Stomach (tissue), 4 donors: Measurements from ENCODE around the gene RSBN1.

Experiments used
- POLR2A ChIP-seq, 4 donors: fragments of 450-650 bp; IDR thresholded peaks; one replicate each; pipeline ENCODE4 v1.6.1; 2016; ENCODE audit warnings: antibody characterized with exemption in 4 of 4, control low read depth in 2 of 4, mild to moderate bottlenecking in 1 of 4, moderate library complexity in 1 of 4
- TF ChIP-seq, protein P1 (sequence below), 7 experiments: fragments of 450-650 bp in 4 of 7; fragments of 200-600 bp in 3 of 7; sonication (generic) in 3 of 7; IDR thresholded peaks; one replicate each; pipeline ENCODE4 v1.5.1; 2016 to 2019; ENCODE audit warnings: antibody characterized with exemption in 7 of 7, control low read depth in 2 of 7, mild to moderate bottlenecking in 1 of 7

GRCh38 chr1:113763661-113764060 is 48.6 kb downstream of the RSBN1 start:
- TF ChIP-seq POLR2A (IDR thresholded peaks at IDR 0.05), result no peak
- TF ChIP-seq, protein P1, sequence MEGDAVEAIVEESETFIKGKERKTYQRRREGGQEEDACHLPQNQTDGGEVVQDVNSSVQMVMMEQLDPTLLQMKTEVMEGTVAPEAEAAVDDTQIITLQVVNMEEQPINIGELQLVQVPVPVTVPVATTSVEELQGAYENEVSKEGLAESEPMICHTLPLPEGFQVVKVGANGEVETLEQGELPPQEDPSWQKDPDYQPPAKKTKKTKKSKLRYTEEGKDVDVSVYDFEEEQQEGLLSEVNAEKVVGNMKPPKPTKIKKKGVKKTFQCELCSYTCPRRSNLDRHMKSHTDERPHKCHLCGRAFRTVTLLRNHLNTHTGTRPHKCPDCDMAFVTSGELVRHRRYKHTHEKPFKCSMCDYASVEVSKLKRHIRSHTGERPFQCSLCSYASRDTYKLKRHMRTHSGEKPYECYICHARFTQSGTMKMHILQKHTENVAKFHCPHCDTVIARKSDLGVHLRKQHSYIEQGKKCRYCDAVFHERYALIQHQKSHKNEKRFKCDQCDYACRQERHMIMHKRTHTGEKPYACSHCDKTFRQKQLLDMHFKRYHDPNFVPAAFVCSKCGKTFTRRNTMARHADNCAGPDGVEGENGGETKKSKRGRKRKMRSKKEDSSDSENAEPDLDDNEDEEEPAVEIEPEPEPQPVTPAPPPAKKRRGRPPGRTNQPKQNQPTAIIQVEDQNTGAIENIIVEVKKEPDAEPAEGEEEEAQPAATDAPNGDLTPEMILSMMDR (IDR thresholded peaks at IDR 0.05), result no peak
